SK-N-MC (cell line): ENCODE measurements around the gene ZNF865.

Experiments
- EZH2 ChIP-seq: fragments of 200-600 bp; sonication (generic); IDR thresholded peaks from one replicate; pipeline ENCODE4 v1.6.1; 2017; ENCODE audit warnings: antibody characterized with exemption
- FOXP2 ChIP-seq: optimal IDR thresholded peaks from 2 replicates; pipeline ENCODE3; 2011; ENCODE audit warnings: mild to moderate bottlenecking, moderate library complexity; ENCODE audit not compliant: insufficient read depth; ENCODE audit errors: extremely low read length, control extremely low read depth
- POLR2AphosphoS5 ChIP-seq: IDR thresholded peaks from 2 replicates; pipeline ENCODE4 v1.6.1; 2012; ENCODE audit warnings: mild to moderate bottlenecking, low read depth, low read length, borderline replicate concordance

DNA sequence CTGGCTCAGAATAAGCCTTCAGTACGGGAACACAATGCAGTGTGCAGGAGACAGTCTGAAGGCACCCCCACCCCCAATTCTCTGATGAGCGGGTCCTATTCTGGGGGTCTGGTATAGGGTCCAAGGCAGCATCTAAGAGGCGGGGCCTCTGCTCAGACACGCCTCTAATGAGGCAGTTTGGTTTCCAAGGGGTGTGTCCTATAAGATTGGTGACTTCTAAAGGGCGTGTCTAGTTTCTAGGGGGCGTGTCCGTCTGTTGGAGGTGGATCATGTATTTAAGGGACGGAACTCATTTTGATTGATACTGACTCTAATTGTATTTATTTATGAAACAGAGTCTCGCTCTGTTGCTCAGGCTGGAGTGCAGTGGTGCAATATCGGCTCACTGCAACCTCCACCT is 14.8 kb upstream of the ZNF865 start:
- no peak for TF ChIP-seq POLR2AphosphoS5
- TF ChIP-seq EZH2, result no peak
- TF ChIP-seq FOXP2, result no peak
